HG02759 (cell line): ENCODE measurements around the gene EFCAB12.

Source experiments
- ATAC-seq: cut with Tn5 transposase; IDR thresholded peaks from one replicate; pipeline ENCODE4 v1.9.1; 2021; ENCODE audit warnings: mild to moderate bottlenecking, moderate library complexity; ENCODE audit not compliant: unreplicated experiment

EFCAB12 gene

DNA sequence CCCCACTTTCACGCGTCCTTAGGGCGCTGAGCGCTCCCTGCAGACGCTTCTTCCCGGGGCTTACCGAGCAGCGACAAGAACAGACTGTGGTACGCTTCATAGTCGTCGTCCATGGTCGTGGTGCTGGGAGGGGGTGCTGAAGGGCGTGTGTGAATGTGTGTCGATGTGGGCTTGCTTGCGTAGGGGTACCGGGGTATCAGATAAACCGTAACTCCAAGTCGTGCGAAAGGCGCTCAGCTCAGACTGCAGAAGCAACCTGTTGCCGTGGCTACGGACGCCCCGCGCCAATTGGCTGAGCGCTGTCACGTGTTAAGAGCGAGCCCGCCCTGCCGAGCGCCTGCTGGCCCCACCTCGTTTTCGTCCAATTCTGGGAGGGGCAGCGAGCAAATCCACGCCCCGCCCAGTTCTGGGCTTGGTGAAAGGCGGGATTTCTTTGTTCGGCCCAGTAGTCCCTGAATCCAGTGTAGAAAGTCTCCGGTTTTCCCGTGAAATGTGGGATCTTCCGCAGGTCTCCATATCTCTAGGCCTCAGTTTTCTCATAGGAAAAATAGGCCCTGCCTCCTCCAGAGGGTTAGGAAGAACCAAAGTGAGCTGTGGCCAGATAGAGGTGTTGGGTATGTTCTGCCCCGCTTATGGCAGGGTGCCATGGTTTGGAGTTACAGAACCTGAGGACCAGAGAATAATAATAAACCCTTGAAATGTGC lies at the start of gene EFCAB12:
Gene EFCAB12 (minus strand): TSS at position 261 of the 704 bp plus-strand sequence. CDS start 148 bp downstream, at position 113.
- ATAC-seq, result peak; percentile 90

DNA sequence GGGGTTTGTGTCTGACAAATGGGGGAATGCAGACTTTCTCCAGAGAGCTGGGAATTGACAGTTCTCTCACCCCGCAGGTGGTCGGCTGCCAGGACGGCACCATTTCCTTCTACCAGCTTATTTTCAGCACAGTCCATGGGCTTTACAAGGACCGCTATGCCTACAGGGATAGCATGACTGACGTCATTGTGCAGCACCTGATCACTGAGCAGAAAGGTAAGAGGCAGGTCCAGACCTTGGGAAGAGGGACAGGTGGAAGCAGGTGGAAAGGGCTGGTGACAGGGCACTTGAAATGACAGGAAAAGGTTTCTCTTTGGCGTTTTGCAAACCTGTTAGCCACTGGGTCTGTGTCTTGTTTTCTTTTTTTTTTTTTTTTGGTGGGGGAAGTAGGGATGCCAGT lies 48.1 kb upstream of the EFCAB12 start:
- ATAC-seq, result no peak

DNA sequence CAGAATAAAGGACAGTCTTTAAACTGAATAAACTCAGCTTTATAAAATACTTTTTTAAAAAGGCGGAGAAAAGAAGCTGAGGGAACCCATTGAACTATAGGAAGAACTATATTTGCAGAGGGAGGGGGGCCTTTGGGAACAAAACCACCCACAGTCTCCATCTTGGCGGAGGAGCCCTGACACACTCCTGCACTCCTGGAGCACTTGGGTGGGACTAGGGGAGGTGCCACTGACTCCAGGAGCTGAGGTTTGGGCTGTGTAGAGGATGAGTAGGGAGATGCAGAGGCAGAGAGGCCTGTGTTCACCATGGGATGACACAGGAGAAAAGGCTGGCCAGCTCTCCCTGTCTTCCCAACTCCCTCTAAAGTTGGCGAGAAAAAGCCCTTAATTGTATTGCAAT lies 47.4 kb upstream of the EFCAB12 start:
- ATAC-seq, result no peak

DNA sequence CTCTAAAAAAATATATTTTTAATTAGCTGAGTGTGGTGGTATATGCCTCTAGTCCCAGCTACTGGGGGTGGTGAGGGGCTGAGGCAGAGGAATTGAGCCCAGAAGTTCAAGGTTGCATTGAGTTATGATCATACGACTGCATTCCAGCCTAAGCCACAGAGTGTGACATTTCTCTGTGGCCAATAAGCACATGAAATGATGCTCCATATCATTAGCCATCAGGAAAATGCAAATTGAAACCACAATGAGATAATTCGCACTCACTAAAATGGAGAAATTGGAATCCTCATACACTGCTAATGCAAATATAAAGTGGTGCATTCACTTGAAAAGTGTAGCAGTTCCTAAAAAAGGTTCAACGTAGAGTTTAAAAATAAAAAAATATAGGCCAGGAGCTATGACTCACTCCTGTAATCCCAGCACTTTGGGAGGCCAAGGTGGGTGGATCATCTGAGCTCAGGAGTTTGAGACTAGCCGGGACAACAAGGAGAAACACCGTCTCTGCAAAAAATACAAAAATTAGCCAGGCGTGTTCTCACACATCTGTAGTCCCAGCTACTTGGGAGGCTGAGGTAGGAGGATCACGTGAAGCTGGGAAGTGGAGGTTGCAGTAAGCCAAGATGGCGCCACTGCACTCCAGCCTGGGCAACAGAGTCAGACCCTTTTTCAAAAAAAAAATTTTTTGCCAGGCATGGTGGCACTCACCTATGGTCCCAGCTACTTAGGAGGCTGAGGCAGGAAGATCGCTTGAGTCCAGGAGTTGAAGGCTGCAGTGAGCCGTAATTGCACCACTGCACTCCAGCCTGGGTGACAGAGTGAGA lies 46.8 kb upstream of the EFCAB12 start:
- ATAC-seq, result no peak

DNA sequence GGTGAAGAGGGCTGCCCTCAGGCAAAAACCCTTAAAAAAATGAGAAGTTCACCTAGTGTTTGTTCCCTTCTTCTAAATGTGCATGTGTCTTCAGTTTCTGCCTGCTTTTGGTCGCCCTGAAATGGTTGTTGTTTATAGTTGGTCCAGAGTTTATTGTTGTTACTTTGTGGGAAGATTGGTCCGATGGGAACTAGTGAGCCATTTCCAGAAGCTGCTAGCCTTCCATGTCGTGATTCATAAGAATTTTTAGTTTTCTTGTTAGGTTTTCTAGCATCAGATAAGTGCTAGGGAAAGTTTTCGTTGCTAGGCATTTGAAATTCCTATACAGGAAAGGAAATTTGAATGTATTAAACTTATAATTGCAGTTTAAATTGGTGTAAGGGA lies 45.3 kb upstream of the EFCAB12 start:
- no peak for ATAC-seq

DNA sequence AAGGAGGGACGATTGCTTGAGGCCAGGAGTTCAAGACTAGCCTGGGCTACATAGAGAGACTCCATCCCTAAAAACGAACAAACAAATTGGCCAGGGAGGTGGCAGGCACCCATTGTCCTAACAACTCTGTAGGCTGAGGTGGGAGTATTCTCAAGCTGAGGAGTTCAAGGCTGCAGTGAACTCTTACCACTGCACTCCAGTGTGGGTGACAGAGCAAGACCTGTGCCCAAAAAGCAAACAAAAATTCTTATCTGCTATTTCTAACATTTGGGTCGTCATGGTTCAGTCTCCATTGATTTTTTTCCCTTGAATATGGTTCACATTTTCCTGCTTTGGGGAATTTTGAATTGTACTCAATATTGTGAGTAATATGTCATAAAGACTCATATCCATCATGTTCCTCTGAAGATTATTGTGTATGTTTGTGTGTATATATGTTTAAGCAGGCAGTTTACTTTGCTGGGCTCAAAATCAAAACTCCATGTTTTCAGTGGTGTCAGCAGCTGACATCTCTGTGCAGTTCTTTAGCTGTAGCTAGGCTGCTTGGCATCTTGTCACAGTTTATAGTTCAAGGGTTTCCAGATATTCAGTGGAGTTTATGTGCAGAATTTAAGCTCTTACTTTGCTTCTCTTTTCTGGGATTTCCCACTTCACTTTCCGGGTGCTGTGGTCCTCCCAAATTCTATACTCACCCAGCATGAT lies 44.8 kb upstream of the EFCAB12 start:
- no peak for ATAC-seq

DNA sequence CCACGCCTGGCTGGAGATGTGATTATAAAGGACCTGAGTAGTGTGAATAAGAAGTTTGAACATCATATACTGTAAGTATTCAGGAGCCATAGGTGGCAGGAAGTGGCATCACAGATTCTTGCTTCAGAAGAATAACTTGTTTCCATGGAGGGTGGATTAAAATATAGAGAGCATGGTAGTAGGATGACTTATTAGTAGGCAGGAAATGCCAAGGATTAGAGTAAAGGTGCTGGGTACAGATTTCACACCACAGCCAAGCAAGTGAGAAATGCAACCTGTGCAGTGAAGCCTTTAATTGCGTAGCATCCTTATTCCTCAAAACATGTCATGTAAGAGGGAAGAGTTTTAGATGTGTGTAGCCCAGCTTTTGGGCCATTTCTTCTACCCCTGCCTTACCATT lies 42.4 kb upstream of the EFCAB12 start:
- no peak for ATAC-seq

DNA sequence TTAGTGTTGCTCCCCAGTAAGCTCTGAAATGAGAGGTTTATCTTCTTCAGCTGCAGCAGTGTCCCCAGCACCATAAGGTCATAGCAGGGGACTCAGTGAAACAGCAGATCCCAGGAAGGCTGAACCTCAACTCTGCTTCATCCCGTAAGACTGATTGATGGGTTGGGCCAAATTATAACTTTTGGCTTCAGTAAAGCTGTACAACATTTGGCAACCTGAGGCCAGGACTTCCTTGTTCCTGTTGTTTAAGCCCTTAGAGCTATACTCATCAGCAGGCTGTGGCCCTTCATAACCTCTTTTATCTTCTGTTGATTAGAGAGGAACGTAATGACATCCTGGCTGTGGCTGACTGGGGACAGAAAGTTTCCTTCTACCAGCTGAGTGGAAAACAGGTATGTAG lies 40.6 kb upstream of the EFCAB12 start:
- ATAC-seq, result no peak

DNA sequence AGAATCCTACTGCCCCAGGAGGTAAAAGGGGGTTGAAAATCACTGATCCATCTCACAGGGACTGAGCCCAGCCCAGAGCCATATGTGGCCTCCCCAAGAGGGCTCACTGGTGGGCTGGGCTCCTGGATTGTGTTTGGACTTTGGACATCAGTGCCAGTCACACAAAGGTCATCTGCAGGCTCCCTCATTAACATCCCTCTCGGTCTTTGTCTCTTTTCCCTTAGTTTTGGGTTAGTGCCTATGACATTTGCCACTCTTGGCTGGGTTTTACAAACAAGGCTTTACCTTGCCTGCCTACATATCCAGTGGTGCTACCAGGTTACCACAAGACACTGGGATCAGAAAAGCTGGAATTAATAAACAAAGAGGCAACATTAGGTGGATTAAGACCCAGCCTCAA lies 39.5 kb upstream of the EFCAB12 start:
- ATAC-seq, result no peak

DNA sequence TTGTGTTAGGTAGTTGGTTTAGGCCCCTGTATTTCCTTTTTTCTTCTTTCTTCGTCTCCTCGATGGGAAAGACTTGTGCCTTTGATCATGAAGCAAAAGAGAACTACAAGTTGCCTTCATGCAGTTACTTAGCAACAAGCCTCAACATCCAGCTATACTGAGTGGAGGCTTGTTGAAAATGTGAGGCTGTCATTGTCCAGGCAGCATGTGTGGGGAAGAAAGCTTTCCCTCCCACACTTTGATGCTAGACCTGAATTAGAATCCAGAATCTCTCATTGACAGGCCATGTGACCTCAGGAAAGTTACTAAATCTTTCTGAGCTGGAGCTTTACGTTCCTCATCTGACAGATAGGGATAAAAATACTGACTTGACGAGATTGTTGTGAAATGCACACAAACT lies 35.3 kb upstream of the EFCAB12 start:
- no peak for ATAC-seq

DNA sequence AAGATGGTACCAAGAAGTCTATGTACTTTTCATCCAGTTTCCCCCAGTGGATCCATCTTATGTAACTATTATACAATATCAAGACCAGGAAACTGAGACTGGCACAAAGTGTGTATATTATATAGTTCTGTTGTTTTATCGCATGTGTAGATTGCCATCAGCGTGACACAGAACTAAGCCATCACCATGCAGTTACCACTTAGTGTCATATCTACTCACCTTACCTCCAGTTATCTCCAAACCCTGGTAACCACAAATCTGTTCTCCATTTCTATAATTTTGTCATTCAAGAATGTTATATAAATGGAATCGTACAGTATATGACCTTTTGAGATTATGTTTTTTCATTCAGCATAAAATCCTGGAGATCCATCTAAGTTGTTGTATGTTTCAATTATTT lies 34.7 kb upstream of the EFCAB12 start:
- no peak for ATAC-seq

DNA sequence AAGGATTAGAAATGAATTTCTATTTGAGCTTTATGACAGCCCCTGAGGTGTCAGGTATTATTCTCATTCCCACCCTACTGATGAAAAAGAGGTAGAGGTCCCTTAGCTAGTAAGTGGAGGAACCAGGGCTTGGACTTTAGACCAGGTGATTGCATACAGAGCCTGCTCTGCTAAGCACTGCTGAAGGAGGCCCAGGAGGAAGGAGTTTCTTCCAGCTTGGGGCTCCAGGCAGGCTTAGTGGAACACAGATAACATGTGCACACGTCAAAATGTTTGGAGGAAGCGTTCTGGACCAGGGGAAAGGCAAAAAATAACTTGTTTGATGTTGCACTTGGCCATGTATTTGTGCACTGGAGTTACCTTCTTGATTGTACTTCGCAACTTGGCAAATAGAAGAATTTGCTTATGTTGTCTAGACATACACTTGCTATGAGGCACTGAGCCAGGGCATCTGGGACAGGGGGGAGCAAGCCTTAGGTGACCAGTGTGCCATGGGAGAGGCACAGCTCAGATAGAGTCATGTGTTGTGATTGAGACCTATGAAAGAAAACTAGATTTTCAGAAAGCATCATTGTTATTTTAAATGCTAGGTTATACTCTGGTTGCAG lies 34.0 kb upstream of the EFCAB12 start:
- ATAC-seq, result no peak

DNA sequence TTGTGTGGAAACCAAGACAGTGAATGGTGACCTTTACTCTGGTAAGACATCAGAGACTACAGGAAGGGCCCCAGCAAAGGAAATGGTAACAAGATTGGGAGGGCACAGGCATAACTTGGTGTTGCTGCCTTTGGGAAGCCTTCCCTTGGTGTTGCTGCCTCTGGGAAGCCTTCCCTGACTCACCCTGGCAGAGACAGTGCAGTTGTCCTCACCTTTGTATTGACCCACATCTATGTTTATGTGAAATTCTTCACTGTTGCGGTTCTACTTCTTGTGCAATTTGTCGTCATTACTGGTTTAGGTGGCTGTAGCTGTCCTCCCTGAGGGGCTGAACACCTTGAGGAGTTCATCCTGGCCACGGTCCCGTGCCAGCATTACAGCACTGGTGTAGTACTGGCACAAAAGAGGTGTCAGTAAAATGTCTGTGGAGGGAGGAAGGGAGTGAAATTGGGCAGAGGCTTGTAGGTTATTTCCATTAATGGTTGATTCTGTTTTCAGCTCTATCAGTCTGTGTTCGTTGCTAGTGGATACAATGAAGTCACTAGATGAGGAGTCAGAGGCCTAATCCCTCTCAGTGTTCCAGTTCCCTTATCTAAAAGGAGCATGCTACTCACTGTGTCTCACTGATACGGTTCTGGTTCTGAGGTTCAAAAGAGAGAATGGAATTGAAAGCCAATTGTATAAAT lies 33.2 kb upstream of the EFCAB12 start:
- no peak for ATAC-seq

DNA sequence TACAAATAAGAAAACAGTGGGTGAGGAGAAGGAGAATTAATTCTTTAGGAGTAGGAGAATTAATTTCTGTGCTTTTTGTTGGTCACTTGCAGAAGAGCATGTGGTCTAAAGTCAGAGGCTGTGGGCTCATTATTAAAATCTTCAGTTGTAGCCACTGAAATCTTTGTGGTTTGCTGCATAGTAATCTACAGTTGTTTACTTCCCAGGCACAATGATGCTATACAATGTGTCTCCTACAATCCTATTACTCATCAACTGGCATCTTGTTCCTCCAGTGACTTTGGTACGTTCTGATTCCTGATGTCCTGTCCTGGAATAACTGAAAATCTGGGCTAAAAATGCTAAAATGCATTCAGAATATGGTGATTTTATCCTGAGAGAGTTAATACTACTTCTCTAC lies 32.6 kb upstream of the EFCAB12 start:
- ATAC-seq, result no peak

DNA sequence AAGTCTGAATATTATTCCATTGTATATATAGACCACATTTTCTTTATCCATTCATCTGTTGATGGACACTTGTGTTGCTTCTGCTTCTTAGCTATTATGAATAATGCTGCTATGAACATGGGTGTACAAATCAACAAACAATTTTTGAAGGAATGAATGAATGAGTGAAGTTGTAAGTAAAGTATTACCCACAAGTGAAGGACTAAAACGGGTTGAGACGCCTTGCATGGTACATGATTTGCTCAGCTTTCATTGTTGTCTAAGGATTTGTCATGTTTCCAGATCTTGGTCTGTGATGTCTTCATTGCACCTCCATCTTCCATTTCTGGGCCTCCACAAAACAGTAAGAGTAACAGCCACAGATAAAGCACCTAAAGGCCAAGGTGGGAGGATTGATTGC lies 32.1 kb upstream of the EFCAB12 start:
- no peak for ATAC-seq

DNA sequence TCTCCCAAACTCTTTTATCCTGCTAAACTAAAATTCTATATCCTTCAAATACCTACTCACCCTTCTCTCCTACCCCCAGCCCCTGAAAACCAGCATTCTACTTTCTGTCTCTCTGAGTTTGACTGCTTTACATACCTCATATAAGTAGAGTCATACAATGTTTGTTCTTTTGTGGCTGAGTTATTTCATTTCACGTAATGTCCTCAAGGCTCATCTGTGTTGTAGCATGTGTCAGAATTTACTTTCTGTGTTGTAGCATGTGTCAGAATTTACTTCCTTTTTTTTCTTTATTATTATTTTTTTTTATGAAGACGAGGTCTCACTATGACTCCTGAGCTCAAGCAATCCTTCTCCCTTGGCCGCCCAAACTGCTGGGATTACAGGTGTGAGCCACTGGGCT lies 31.7 kb upstream of the EFCAB12 start:
- ATAC-seq, result no peak

DNA sequence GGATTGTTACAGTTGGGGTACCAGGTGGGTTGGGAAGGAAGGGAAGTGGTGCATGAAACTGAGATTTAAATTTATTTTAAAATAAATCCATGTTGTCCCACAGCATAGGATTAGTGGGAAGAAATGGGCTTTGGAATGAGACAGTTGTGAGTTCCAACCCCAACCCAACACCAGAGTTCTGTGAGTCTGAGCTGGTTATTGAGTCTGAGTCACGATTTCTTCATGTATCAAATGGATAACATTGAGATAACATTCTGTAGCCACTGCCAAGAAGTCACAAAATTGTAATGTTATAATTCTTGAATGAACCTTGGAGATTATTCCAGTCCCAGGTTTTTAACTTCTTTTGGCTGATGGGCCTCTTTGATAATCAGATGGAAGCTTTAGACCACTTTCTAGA lies 25.3 kb upstream of the EFCAB12 start:
- no peak for ATAC-seq

DNA sequence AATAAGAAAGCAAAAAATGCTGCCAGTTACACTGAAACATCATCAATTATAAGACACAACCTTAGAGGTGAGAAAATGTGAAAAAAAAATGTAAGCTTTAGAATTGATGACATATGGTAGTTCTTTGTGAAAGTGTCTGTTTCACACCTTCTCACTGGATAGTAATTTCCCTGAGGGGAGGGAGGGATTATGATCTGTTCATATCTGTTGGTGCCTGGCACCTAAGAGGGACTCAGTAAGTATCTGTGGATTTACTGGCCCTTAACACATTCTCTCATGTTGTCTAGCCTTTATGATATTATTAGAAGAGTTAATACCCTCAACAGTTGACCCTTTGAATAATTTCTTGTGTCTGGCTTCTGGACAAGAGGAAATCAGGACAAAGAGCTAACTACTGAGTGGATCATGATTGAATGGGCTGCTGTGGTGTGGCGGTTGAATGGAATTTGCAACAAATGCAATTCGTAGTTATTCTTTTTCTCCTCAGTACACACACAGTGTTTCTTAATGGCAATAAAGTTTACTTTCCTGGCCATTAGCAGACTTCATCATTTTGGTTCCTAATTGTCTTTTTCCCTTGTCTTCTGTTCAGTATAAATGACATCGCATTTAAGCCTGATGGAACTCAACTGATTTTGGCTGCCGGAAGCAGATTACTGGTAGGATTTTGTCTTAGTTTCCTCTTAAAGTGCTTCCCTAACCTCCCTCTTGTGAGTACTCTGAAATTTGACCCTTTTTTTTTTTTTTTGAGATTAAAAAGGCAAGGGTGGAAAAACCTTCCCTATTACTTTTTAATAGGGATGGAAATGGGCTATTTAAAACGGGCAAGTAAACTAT lies 21.1 kb upstream of the EFCAB12 start:
- no peak for ATAC-seq

DNA sequence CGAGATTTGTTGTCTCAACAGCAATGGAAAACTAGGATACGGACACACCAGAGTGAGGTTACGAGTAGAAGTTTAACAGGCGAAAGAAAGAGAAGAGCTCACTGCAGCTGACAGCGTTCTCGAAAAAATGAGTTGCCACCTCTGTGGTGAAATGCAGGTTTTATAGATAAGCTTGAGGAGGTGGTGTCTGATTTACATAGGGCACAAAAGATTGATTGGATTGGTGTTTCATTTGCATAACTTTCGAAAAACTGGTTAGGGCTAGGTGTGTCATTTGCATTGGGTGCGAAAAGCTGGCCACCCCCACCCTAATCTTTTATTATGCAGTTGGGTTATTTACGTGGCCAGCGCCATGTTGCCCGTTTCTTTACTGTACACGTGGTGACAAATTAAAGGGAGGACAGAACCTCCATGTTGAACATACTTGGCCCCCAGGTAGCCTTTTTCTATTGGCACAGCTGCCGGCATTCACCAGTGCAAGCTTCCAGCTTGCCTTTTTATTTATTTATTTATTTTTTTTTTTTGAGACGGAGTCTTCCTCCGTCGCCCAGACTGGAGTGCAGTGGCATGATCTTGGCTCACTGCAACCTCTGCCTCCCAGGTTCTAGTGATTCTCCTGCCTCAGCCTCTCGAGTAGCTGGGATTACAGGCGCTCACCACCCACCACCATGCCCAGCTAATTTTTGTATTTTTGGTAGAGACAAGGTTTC lies 19.9 kb upstream of the EFCAB12 start:
- ATAC-seq, result no peak
